Psoas muscle (tissue), 8 donors: ENCODE data around the gene TJAP1. TPM values are rescaled to one million over a fixed set of nuclear protein-coding genes. Genes with fewer than 3 reads are reported as not detected.

ENCODE experiments used
- ATAC-seq, 4 donors: fragments of 200-7000 bp; cut with Tn5 transposase; one replicate each; pipeline ENCODE4 v1.9.1; 2020; ENCODE audit warnings: moderate library complexity in 3 of 4, mild to moderate bottlenecking in 2 of 4
- DNase-seq, 2 donors: peaks; one replicate each; pipeline ENCODE4 v3.0.0-alpha.2; 2020
- H3K27ac ChIP-seq: fragments of 200-600 bp; one replicate; pipeline ENCODE4 v1.8.0; 2022
- H3K27me3 ChIP-seq, 3 donors: fragments of 200-600 bp in 1 of 3; one replicate each; pipeline versions ENCODE4 v1.6.1 to v1.8.0; 2013 to 2022; ENCODE audit warnings: low read length in 2 of 3, mild to moderate bottlenecking in 2 of 3, moderate library complexity in 1 of 3; ENCODE audit not compliant: insufficient read depth in 3 of 3
- H3K36me3 ChIP-seq, 2 donors: fragments of 200-600 bp in 1 of 2; one replicate each; pipeline versions ENCODE4 v1.6.1 to v1.8.0; 2013 to 2022; ENCODE audit warnings: low read depth in 1 of 2, mild to moderate bottlenecking in 1 of 2, moderate library complexity in 1 of 2; ENCODE audit not compliant: insufficient read depth in 1 of 2
- H3K4me1 ChIP-seq: fragments of 200-600 bp; one replicate; pipeline ENCODE4 v1.8.0; 2022
- H3K4me3 ChIP-seq: fragments of 200-600 bp; one replicate; pipeline ENCODE4 v1.8.0; 2022; ENCODE audit warnings: mild to moderate bottlenecking
- H3K9me3 ChIP-seq: fragments of 200-600 bp; one replicate; pipeline ENCODE4 v1.8.0; 2022
- CTCF ChIP-seq: fragments of 200-600 bp; IDR thresholded peaks from one replicate; pipeline ENCODE4 v1.8.0; 2022; ENCODE audit warnings: antibody characterized with exemption
- WGBS, 3 donors: extraction: QIAGEN DNeasy Blood & Tissue Kit; methylation state at CpG; one replicate each; pipeline versions ENCODE4 v1.1.6 to v1.1.7; 2013; 5-methylcytosine and 5-hydroxymethylcytosine counted together
- intact Hi-C, 2 donors: fragments of 100-400 bp; cut with DNase I; formaldehyde crosslinking; loops; one replicate each; pipeline versions ENCODE4 v1.11.0 to v1.14.2; 2022
- polyA plus RNA-seq, 3 donors: library from polyadenylated mRNA; stranded (reverse); fragments of 200-250 nt; gene quantifications; one replicate each; pipeline ENCODE4 v1.2.3, GENCODE V29; 2013
- total RNA-seq, 4 donors: library from RNA; stranded (reverse); fragmentation: NEBNext Ultra II Directional in 2 of 4; extraction: Animal tissue kit (Norgen Biotek cat#: 25700) in 2 of 4; gene quantifications; one replicate each; pipeline versions ENCODE4 v1.2.1 to v1.2.4, GENCODE V29; 2021 to 2023
- donor health status: healthy with polysubstance abuse.
- donor health status: DM: no; HTN: no; CAD: no; lungs with moderate emphysema.
- donor health status: Bipolar disorder and iron deficiency.
- donor health status: healthy.
- donor health status: DM: yes; HTN: yes; CAD: no.
- donor health status: DM: no; HTN: no; CAD: no.
- donor health status: DM: no; HTN: no; CAD: no.
- donor health status: DM: yes; HTN: yes; CAD: no.

TJAP1 gene
- total and polyA plus RNA-seq, 7 donors, result 18.0 to 39.9 (median 35.2) TPM

GRCh38 chr6:43493833-43494232, 16.5 kb downstream of the TJAP1 start:
- no peak for DNase-seq
- no peak overlapping the region for H3K4me3 ChIP-seq
- peaks cover 0 to 23% of the 10 kb centered on the region in 2 donors for H3K36me3 ChIP-seq
- no peak for TF ChIP-seq CTCF
- H3K4me1 ChIP-seq, result peaks cover 25% of the 10 kb centered on the region
- no peak overlapping the region for H3K27ac ChIP-seq
- no peaks in the 10 kb centered on the region for H3K9me3 ChIP-seq
- intact Hi-C loops, result no loop called here
- ATAC-seq, result no peak
- WGBS, 3 donors, result 90 to 96% (median 90%) methylated on average over 7 of the region's 7 CpGs
- no peaks in the 10 kb centered on the region for H3K27me3 ChIP-seq

- peaks cover 0 to 28% of the 10 kb centered on the region in 2 donors for H3K36me3 ChIP-seq
- DNase-seq, result no peak
- peaks cover 25% of the 10 kb centered on the region for H3K4me1 ChIP-seq
- H3K4me3 ChIP-seq, result no peak overlapping the region
- intact Hi-C loops, result no loop called here
- WGBS, 3 donors, result 95 to 97% (median 96%) methylated on average over 6 of the region's 6 CpGs
- no peak overlapping the region for H3K27ac ChIP-seq
- H3K9me3 ChIP-seq, result no peaks in the 10 kb centered on the region
- no peaks in the 10 kb centered on the region for H3K27me3 ChIP-seq
- no peak for ATAC-seq
- TF ChIP-seq CTCF, result no peak
Observed at GRCh38 chr6:43494321-43494720, 17.0 kb downstream of the TJAP1 start.

GRCh38 chr6:43494766-43495165, 17.4 kb downstream of the TJAP1 start:
- Histone ChIP-seq H3K27ac (no peak overlapping the region), H3K4me3 (no peak overlapping the region)

GRCh38 chr6:43495409-43495941, 18.1 kb downstream of the TJAP1 start:
- H3K27ac ChIP-seq, result no peak overlapping the region

More at GRCh38 chr6:43494766-43495165, 17.4 kb downstream of the TJAP1 start:
- TF ChIP-seq CTCF, result no peak
- WGBS, 3 donors, result 95 to 99% (median 98%) methylated on average over 4 of the region's 4 CpGs
- Histone ChIP-seq H3K36me3 (peaks cover 0 to 33% of the 10 kb centered on the region in 2 donors), H3K27me3 (no peaks in the 10 kb centered on the region), H3K4me1 (peaks cover 25% of the 10 kb centered on the region), H3K9me3 (no peaks in the 10 kb centered on the region)
- intact Hi-C loops, result no loop called here
- no peak for DNase-seq
- no peak for ATAC-seq

More at GRCh38 chr6:43495409-43495941, 18.1 kb downstream of the TJAP1 start:
- DNase-seq (no peak), ATAC-seq (no peak)
- Histone ChIP-seq H3K27me3 (no peaks in the 10 kb centered on the region), H3K4me1 (peaks cover 25% of the 10 kb centered on the region), H3K36me3 (peaks cover 0 to 40% of the 10 kb centered on the region in 2 donors), H3K9me3 (no peaks in the 10 kb centered on the region), H3K4me3 (no peak overlapping the region)
- 82 to 84% (median 83%) methylated on average over 4 of the region's 4 CpGs for WGBS, 3 donors
- TF ChIP-seq CTCF, result no peak
- intact Hi-C loops, result no loop called here
